ENCODE results near the gene MIX23.

MIX23 gene

DNA sequence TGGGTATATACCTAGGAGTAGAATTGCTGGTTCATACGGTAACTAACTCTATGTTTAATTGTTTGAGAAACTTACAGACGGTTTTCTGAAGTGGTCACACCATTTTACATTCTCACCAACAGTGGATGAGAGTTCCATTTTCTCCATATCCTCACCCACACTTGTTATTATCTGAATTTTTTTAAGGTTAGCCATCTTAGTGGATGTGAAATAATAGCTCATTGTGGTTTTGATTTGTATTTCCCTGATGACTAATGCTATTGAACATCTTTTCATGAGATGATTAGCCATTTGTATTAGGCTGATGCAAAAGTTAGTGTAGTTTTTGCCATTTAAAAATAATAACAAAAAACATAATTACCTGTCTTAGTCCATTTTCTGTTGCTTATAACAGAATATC is 39.4 kb downstream of the MIX23 start:
- no peak for DNase-seq

DNA sequence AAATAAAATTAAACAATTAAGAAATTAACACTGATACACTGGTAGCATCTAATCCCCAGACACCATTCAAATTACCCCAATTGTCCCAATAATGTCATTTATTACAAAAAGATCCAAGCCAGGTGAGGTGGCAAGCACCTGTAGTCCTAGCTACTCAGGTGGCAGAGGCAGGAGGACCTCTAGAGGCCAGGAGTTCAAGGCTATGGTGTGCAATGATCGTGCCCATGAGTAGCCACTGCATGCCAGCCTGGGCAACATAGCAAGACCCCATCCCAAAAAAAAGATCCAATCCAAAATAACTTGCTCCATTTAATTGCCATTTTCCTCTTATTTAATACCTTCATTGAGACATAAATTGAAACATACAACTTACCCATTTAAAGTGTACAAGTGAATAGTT is 40.2 kb downstream of the MIX23 start:
- DNase-seq: no peak

DNA sequence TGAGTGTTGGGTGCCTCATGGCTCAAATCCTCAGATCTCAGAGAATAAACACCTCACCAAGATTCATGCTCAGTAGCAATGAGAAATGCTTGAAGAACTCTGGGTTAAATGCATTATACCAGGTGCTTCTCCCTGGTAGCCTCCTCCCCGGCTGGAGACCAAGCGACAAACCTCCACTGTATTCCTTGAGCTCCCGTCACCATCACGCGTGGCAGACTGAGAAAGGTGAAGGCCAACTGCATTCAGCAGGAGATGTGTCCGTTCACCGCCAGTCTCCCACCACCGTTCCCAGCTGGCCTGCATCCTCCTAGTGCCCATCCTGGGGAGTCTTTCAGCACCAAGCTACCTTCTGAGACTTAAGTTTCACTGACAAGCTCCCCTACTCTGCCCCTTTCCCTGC is 50.5 kb downstream of the MIX23 start:
- no peak for DNase-seq

DNA sequence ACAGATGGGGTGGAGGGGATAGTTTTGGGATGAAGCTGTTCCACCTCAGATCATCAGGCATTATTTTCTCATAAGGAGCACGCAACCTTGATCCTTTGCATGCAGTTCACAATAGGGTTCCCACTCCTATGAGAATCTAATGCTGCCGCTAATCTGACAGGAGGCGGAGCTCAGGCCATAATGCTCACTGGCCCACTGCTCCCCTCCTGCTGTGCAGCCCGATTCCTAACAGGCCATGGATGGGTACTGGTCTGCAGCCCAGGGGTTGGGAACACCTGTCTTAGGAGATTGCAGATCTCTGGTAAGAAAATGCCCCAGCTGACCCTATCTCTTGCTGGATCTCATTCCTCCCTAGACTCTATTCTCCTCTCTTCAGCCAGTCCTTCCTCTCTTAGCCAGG is 51.1 kb downstream of the MIX23 start:
- no peak for DNase-seq

DNA sequence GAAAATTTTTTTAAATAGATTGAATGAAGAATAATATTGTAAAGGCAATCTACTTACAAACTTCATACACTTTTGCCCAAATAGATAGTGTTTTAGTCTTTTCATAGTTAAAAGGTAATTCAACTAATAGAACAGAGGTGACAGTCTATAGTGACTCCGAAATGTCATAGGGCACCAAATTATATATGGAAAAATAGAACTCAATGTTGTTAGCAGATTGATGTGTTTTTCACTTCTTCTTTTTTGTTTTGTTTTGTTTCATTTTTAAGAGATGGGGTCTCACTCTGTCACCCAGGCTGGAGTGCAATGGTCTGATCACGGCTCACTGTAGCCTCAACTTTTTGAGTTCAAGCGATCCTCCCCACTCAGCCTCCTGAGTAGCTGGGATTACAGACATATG is 57.3 kb downstream of the MIX23 start:
- no peak for DNase-seq

DNA sequence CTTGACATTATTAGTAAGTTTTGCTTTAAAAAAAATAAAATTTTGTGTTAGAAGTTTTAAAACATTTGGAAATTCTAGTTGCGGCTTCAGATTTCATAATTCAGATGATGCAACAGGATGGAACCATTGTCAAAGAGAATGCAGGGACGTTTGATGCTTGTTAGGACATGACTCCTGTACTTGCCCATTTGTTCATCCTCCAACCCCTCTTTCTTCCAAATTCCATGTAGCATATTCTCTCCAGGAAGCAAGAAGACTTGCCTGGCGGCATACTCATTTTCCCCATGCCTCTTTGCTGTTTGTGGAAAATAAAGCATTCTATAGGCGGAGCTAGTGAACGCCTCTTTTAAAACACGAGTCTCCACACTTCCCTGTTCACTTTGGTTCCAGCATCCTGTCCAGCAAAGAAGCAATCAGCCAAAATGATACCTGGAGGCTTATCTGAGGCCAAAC is 58.1 kb downstream of the MIX23 start, which contains the start of gene CSTA:
TSS of gene CSTA (plus strand) at position 378 of the 453 bp plus-strand sequence. CDS start at position 423, 45 bp downstream.
- no peak for DNase-seq

DNA sequence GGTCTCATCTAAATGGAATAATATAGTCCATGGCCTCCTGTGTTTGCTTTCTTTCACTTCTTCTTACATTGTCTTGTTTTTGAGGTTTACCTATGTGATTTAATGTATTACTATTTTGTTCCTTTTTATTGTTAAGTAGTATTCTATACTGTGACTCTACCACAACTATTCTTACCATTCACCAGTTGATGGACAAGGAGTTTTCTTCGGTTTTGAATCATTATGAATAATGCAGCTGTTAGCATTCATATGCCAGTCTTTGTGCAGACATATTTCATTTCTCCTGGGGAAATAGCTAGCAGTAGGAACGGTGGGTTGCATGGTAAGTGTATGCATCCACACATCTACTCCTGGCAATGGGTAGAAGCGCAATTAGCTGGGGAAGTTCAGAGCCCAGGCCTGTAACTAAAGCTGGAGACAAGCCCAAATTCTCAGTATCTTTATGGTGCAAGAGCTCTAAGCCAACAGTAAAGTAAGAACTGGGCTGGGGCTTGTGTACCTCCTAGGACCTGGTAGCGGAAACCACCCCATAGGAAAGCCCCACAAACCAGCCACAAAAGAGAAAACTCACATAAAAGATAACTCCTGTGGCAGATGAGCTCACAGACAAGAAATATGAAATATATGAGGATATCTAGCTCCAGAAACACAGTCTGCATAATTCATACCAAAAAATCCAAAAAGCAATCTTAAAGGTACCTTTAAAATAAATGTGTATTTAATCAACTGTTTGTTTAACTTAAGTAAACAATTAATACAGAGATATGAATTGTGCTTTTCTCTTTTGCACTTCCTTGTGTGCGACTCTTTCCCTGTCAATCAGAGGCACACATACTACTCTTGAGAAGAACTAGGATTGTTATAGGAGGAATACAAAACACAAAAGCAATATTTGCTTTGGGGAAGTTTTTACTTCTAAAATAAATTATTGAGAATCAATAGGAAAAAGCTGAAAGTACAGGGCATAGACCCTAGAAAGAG is 60.6 kb downstream of the MIX23 start:
- DNase-seq: no peak

DNA sequence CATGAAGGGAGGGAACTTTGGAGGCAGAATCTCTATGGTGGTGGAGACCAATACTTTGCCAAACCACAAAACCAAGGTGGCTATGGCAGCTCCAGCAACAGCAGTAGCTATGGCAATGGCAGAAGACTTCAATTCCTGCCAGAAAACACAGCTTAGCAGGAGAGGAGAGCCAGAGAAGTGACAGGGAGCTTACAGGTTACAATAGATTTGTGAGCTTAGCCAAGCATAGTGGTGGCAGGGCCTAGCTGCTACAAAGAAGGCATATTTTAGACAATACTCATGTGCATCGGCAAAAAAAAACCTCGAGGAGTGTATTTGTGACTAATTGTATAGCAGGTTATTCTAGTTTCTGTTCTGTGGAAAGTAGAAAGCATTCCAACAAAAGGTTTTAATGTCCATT is 64.4 kb downstream of the MIX23 start:
- DNase-seq: no peak

DNA sequence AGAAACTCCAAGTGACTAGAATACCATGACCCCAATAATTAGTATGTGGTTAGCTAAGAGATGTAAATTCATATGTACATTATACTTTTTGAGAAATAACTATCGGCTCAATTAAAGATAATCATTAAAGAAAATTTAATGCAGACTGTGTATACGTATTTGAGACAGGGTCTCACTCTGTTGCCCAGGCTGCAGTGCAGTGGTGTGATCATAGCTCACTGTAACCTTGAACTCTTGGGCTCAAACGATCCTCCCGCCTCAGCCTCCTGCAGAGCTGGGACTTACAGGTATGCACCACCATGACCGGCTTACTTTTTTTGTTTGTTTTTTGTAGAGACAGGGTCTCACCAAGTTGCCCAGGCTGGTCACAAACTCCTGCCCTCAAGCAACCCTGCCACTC is 66.7 kb downstream of the MIX23 start:
- DNase-seq: no peak

DNA sequence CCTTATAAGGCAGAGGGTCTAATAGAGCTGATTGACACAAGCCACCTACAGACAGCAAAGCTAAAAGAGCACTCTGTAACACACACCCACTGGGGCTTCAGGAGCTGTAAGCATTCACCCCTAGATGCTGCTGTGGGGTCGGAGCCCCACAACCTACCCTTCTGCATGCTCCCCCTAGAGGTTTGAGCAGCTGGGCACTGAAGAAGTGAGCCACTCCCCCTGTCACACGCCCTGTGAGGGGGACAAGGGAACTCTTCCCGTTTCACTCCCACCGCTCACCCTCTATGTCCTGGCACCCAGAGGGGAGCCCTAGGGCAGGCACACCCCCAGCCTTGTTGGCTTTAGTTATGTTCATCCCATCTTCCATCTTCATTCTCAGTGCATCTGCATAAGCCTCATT is 67.4 kb downstream of the MIX23 start:
- DNase-seq: no peak

DNA sequence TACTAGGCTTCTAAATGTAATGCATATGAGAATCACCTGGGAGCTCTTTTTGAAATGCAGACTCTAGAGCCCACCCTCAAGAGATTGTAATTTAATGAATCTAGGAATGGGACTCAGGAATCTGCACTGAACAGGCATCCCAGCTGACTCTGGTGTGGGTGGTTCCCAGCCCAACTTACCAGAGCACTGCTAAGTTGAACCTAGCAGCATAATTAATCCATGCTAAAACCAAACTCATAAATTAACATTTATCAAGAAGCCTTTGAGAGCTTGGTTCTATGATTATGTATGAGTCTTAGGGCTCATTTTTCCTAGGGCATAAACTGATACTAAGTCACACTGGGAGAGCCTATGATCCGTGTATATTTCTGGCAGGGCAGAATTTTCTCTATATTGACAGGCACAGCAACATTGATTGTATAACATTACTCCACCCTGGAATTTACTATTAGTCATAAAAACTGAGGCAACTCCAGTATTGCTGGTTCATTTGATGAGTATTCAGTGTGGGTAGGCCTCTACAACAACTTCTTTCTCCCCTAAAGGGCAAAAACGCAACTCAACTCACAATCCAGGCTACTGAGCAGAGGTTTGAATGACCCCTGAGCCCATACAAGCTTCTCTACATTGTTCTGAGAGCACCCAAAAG is 68.7 kb downstream of the MIX23 start:
- no peak for DNase-seq

DNA sequence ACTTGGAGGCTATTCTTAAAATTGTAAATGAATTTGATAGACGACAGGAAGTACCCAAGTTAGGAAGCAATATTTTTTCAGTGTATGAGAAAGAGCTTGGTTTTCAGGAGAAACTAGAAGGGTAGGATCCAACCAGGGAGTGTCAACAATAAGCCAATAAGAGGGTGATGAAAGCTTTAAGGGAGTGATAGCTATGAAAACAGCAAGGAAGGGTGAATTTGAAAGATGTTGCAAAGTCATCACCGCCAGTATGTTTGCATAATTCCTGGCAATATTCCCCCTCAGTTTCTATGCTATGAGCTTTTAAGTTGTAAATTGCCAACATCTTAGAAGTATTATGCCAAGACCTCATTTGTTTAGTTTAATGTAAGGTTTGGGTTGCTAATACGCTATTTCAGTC is 69.8 kb downstream of the MIX23 start:
- no peak for DNase-seq

DNA sequence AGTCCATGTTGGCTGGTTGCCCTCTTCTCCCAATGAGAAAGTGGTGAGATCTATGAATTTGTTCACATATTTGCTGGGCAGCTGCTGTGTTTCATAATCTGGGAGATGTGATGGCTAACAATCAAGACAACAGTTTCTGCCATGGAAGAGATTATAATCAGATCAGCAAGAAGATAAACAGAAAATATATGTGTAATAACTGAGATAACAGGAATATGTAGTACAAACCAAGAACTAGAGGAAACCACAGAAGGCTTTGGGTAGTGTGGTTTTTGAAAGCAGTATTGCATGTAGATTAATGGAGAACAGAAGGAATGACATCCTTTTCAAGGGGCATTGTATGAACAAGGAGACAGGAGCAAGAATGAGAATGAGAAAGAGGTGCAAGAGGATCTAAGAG is 70.2 kb downstream of the MIX23 start:
- no peak for DNase-seq

DNA sequence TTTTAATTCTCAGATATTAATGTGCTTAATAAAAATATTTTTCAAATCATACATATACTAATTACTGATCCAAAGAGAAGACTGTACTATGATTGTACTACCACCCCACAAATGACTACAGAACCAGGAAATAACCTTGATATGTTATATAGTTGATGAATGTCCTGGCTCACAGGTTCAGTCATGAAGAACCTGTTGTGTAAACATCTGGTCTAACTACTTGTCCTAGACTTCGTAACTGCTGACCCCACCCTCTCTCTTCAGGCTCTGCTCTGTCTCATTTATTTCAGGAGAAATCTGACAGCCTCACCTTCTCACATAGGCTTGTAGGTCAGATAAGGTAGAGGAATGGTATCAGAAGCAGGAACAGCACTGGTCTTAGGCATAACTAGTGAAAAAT is 72.7 kb downstream of the MIX23 start:
- no peak for DNase-seq
